GM18907 (cell line): Measurements from ENCODE around the gene RASGRP4.
"Not testable (repeated sequence)": the region's sequence is repeated elsewhere in the genome, so short reads cannot be mapped to it uniquely, and the experiment has no call there.

Source experiments
- ATAC-seq: cut with Tn5 transposase; IDR thresholded peaks from one replicate; pipeline ENCODE4 v1.9.1; 2021; ENCODE audit warnings: mild to moderate bottlenecking, moderate library complexity; ENCODE audit not compliant: unreplicated experiment

Gene RASGRP4

DNA sequence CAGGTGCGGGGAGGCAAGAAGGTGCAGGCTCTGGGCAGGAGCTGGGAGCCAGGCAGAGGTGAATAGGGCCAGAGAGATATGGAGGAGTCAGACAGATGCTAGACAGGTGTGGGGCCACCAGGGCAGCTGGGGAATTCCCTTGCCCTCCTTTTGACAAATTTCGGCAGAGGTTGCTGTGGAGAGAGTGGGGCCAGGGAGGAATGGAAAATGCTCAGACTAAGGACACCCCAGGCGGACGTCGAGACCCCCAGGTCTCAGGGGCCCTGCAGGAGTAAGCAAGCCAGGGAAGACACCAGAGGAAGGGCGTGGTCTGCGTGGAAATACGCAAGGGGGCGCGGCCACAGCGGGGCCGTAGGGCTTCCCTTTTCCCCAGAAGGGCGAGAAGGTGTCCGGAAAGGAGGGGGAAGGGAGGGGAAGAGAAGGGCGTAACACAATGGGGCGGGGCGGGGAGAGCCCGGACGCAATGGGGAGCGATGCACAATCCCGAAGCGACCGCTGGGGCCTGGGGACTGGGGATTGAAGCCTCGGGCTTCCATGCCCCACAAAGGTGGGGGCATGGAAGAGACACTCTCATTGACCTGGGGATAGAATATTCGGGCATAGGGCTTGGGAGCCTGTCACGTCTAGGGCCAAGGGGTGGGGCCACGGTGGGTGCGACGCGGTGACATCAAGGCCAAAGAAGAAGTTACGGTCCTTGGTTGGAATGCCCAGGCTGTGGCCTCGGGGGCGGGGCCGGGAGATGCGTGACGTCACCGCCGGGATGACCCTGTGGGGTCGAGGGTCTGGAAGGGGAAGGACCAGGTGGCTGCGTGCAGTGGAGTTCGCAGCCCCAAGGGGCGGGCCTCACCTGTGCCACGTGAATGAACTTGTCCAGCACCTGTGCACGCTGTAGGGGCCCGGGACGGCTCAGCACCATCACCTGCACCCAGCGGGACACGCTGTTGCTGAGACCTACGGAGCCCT lies 8.2 kb downstream of the RASGRP4 start:
- ATAC-seq: no peak

GRCh38 chr19:38417146-38417543 lies 8.9 kb downstream of the RASGRP4 start:
- ATAC-seq: no peak

DNA sequence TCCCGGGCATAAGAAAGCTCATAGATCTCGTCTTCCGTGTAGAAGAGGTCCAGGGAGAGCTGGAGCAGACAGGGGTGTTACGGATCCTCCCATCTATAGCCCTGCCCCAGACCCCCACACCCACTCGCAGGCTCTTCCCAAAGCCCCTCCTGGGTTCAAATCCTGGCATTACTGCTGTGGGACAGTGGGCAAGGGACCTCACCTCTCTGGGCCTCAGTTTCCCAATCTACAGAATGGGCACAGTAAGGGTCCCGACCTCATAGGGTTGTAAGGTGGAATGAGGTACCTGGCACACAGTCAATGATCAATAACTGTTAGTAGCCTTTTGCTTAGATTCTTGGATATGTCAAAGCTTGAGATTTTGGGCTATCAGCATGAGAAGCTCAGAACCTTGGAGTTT lies 12.6 kb downstream of the RASGRP4 start:
- ATAC-seq: no peak

GRCh38 chr19:38412961-38413360 lies 13.1 kb downstream of the RASGRP4 start:
- ATAC-seq: no peak

DNA sequence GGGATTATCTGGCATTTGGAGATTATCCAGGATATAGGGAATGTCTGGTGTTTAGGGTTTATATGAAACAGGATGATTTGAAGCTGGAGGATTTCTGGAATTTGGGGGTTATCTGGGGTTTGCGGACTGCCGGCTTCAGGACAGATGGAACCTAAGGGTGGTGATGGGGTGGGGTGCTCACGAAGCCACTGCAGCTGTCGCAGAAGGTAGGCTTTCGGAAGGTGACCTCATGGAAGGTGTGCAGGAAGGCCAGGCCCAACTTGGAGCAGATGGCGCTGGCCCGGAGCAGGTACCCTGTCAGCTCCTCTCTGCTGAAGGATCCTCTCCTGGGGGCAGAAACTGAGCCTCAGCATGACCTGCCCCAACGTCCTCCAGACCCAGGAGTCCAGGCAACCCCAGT lies 13.5 kb downstream of the RASGRP4 start:
- no peak for ATAC-seq

DNA sequence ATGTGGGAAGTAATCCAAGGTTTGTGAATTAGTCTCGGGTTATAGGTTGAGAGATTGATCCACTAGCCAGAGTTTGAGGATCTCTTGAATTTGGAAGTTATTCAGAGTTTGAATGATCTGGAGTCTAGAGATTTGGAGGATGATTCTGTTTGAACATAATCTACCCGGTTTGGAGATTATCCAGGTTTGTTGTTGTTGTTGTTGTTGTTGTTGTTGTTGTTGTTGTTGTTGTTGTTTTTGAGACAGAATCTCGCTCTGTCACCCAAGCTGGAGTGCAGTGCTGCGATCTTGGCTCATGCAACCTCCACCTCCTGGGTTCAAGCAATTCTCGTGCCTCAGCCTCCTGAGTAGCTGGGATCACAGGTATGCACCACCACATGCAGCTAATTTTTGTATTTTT lies 14.1 kb downstream of the RASGRP4 start:
- ATAC-seq: not testable (repeated sequence)

- ATAC-seq: no peak
Observed at GRCh38 chr19:38411041-38411712, 14.8 kb downstream of the RASGRP4 start.

DNA sequence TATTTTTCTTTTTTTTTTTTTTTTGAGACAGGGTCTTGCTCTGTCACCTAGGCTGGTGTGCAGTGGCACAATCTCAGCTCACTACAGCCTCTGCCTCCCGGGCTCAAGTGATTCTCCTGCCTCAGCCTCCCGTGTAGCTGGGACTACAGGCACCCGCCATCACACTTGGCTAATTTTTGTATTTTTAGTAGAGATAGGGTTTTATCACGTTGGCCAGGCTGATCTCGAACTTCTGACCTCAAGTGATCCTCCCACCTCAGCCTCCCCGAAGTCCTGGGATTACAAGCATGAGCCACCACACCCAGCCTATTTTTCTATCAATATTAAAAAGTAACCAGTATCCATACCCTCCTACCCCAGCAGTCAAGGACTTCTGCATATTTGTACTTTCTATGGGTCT lies 15.6 kb downstream of the RASGRP4 start:
- ATAC-seq: not testable (repeated sequence)

- ATAC-seq: no peak
Observed at GRCh38 chr19:38409631-38410133, 16.3 kb downstream of the RASGRP4 start.

GRCh38 chr19:38405276-38405675 lies 20.7 kb downstream of the RASGRP4 start:
- ATAC-seq: no peak

DNA sequence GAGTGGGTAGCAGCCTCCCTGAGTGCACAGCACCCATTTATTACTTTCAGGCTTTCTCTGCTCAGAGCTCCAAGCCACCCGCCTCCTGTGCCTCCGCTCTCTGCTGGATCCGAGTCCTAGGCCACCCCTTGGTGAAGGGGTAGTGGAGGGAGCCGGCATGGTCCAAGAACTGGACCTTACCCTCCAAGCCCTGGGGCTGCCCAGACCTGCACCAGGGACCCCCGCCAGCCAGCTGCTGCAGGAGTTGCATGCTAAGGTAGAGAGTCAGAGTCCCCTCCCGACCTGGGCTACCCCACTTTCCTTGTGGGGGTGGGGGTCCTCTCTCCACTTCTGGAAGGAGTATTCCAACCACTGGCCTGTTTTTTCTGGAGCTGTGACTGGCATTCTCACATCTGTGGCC lies 21.2 kb downstream of the RASGRP4 start:
- ATAC-seq: no peak

DNA sequence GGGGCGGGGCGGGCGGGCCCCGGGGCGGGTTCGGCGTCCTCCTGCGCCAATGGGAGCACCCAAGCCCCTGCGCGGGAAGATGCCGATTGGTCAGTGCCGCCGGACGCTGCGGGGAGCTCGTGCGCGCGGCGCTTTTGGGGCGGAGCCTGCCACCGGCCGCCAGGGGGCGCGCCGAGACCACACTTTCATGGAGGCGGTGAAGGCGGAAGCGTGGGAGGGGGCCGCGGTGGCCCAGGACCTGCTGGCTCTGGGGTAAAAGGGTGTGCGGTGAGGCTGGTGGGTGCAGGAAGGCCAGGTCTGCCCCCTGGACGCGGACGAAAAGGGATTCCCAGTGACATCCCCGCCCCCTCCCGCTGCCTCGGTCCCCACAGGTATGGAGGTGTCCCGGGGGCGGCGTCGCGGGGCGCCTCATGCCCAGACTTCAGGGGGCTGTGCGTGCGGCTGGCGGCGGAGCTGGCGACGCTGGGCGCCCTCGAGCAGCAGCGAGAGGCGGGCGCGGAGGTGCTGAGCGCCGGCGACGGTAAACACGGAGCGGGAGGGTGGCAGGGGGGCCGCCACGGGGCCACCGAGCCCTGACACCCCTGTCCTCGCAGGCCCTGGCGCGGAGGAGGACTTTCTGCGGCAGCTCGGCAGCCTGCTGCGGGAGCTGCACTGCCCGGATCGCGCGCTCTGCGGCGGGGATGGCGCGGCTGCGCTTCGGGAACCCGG lies 22.9 kb downstream of the RASGRP4 start, which contains the start of gene FAM98C:
Gene FAM98C (plus strand): TSS at position 127 of the 708 bp plus-strand sequence. CDS start 61 bp downstream, at position 188.
- ATAC-seq: peak; percentile 88

DNA sequence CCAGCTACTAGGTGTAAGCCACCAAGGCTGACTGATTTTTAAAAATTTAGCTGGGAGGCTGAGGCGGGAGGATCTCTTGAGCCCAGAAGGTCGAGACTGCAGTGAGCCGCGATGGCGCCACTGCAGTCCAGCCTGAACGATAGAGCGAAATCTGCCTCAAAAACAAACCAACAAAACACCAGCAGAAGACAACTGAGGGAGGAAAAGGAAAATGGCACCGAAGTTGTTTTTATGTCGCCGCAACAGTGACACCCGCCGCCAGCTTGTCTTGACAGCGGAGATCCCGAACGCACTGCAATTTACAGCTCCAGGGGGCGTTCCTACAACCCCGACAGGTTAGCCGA lies 23.4 kb downstream of the RASGRP4 start:
- no peak for ATAC-seq

DNA sequence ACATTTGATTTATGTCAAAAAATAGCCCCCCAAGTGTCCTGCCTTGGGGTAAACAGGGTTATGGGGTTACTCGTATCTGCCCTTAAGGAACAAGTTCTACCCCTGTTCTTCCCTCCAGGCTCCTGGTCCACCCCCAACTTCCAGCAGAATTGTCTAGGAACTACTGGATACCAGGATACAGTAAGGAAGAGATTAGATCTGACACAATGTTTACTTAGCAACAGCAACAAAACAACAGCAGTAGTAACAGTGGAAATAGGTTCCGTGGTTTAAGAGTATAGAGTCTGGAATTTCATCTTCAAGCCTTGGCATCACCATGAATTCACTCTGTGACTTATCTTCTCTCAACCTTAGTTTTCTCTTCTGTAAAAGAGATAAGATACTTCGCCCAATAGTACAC lies 24.9 kb downstream of the RASGRP4 start:
- ATAC-seq: no peak

GRCh38 chr19:38400361-38400760 lies 25.7 kb downstream of the RASGRP4 start:
- ATAC-seq: no peak

DNA sequence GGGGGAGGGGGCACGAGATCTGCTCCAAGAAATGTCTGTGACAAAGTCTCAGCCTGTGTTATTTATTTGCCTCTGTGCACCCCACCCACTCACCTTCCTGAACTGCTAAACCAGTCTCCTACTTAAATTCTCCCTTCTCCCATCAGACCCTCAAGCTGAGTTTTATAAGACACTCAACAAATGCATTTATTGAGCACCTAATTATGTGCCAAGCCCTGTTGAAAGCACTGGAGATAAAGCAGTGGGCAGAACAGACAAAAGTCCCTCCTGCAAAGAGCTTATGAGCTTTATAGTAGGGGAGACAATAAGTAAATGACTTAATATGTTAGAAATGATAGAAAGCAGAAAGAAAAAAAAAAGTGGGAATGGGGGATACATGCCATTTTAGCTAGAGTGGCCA lies 26.5 kb downstream of the RASGRP4 start:
- ATAC-seq: no peak

DNA sequence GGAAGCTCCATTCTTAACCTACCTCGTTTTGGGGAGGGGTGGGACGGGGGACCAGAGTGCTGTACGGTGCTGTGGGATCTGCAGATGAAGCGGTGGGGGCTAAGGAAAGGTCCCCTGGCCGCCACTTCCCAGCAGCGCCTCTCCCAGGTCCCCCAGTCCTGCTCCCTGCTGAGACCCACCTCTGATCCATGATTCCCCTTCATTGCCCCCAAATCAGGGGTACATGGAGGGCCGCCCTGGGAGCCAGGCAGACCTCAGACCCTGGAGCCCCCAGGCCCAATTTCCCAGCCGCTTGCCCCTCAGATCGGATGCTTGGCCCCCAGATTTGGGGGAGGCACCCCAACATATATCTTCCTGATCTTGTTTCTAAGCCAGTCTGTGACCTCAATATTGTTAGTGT lies 26.9 kb downstream of the RASGRP4 start:
- no peak for ATAC-seq

DNA sequence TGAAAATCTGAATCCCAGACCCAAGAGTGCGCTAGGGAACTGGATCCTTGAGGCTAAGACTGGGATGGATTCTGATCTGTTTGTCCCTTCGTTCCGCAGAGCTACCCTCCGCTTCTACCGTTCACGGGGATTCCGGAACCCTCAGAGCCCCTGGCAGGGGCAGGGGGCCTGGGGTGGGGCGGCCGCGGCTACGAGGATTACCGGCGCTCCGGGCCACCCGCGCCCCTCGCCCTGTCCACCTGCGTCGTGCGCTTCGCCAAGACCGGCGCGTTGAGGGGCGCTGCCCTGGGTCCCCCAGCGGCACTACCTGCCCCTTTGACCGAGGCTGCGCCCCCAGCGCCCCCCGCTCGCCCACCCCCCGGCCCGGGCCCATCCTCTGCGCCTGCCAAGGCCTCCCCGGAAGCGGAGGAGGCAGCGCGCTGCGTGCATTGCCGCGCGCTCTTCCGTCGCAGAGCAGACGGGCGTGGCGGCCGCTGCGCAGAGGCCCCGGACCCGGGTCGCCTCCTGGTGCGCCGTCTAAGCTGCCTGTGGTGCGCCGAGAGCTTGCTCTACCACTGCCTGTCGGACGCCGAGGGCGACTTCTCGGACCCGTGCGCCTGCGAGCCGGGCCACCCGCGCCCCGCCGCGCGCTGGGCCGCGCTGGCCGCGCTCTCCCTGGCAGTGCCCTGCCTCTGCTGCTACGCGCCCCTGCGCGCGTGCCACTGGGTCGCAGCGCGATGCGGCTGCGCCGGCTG lies 30.5 kb downstream of the RASGRP4 start:
- no peak for ATAC-seq

DNA sequence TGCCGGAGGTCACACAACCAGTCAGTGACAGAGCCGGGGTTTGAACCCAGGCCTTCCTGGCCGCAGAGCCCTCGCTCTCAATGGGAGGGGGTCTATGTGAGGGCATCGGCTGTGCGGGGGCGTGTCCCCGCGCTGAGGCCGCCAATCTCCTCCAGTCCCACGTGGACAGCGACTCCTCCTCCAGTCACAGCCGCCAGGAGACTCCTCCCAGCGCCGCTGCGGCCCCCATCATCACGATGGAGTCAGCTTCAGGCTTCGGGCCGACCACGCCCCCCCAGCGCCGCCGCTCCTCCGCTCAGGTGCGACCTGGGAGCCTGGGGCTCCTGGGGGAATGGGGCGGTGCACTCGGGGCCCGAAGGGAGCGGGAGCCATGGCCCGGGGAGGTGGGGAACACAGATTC lies 31.5 kb downstream of the RASGRP4 start:
- ATAC-seq: no peak

- ATAC-seq: no peak
Observed at GRCh38 chr19:38392707-38393308, 33.2 kb downstream of the RASGRP4 start.
